ENCODE data around the gene RPS26. TPM values are rescaled to one million over a fixed set of nuclear protein-coding genes. Genes with fewer than 3 reads are reported as not detected.

Gene RPS26
- total RNA-seq, 3 donors from 2014 or later = 28.8 to 81.1 (median 34.5) TPM

DNA sequence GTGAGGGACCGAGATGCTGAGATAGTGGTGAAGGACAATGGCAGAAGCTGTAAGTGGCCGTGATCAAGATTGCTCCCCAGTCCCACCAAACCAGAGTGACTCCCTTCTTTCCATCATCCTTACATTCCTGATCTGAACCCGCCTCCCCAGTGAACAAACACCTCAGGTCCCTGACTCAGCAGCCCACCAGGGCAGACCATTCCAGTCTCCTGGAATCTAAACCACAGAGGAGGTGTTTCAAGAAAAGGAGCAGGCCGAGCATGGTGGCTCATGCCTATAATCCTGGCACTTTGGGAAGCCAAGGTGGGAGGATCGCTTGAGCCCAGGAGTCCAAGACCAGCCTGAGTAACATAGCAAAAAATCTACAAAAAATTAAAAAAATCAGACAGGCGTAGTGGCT is 44.9 kb downstream of the RPS26 start:
- H3K4me1 ChIP-seq (ENCODE audit: low read depth) = peaks cover 28% of the 10 kb centered on the region
- no peak overlapping the region for H3K4me3 ChIP-seq
- DNase-seq (no peak), ATAC-seq (no peak)
- TF ChIP-seq, protein P1, sequence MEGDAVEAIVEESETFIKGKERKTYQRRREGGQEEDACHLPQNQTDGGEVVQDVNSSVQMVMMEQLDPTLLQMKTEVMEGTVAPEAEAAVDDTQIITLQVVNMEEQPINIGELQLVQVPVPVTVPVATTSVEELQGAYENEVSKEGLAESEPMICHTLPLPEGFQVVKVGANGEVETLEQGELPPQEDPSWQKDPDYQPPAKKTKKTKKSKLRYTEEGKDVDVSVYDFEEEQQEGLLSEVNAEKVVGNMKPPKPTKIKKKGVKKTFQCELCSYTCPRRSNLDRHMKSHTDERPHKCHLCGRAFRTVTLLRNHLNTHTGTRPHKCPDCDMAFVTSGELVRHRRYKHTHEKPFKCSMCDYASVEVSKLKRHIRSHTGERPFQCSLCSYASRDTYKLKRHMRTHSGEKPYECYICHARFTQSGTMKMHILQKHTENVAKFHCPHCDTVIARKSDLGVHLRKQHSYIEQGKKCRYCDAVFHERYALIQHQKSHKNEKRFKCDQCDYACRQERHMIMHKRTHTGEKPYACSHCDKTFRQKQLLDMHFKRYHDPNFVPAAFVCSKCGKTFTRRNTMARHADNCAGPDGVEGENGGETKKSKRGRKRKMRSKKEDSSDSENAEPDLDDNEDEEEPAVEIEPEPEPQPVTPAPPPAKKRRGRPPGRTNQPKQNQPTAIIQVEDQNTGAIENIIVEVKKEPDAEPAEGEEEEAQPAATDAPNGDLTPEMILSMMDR (IDR thresholded peaks at IDR 0.05) = no peak
- H3K36me3 ChIP-seq (ENCODE audit: low read depth) = no peaks in the 10 kb centered on the region
- H3K9me3 ChIP-seq = no peaks in the 10 kb centered on the region
- intact Hi-C loops (cut with DNase I, micrococcal nuclease) = no loop called here

DNA sequence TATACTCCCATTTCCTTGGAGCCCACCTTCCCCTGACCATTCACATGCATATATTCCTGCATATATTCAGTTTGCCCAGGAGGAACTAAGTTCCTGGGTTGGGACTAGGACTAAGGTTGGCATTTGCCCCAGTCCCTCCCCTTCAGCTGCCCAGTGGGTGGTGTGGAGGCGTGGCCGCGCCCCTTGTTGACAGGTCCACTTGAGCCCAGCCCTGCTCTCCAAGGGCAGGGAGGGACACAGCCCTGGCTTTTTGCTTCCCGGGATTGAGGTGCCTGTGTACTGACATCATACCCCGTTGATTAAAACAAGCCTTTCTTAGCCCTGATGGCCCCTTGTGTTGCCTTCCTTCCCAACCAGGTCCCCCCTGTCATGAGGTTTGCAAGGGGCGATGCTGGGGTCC is 45.5 kb downstream of the RPS26 start:
- H3K4me1 ChIP-seq (ENCODE audit: low read depth) = peaks cover 28% of the 10 kb centered on the region
- TF ChIP-seq, protein P1 (IDR thresholded peaks at IDR 0.05) = no peak
- ATAC-seq (peak; percentile 95), DNase-seq (peak; percentile 90 to 95 (median 92))
- intact Hi-C loops (cut with DNase I, micrococcal nuclease) = no loop called here
- H3K36me3 ChIP-seq (ENCODE audit: low read depth) = no peaks in the 10 kb centered on the region
- no peaks in the 10 kb centered on the region for H3K9me3 ChIP-seq
- no peak overlapping the region for H3K4me3 ChIP-seq

Other genes starting within 250 kb of the RPS26 start
- gene SARNP, start 224.2 kb upstream of the RPS26 start, total RNA-seq = 10 to 100 TPM; 38.7 to 45.9 (median 41.3) TPM
- gene ORMDL2, start 223.9 kb upstream of the RPS26 start, total RNA-seq = 10 to 100 TPM; 42.1 to 97.8 (median 74.2) TPM
- gene DNAJC14, start 212.3 kb upstream of the RPS26 start, total RNA-seq = 10 to 100 TPM; 26.6 to 30.8 (median 27.7) TPM
- 1 to 10 TPM; 1.7 to 6.6 (median 5.0) TPM for gene MMP19, start 199.0 kb upstream of the RPS26 start, total RNA-seq
- 10 to 100 TPM; 29.7 to 48.8 (median 45.7) TPM for gene PYM1, start 114.0 kb upstream of the RPS26 start, total RNA-seq
- gene DGKA, start 110.8 kb upstream of the RPS26 start, total RNA-seq = 100 to 1,000 TPM in 1 of 3 donors, 10 to 100 TPM in 2; 82.6 to 148 (median 97.0) TPM
- 1 to 10 TPM; 1.3 to 4.4 (median 3.4) TPM for gene PMEL, start 75.9 kb upstream of the RPS26 start, total RNA-seq
- gene CDK2, start 75.1 kb upstream of the RPS26 start, total RNA-seq = 10 to 100 TPM; 17.1 to 22.1 (median 20.8) TPM
- 100 to 1,000 TPM; 131 to 179 (median 173) TPM for gene RAB5B, start 67.8 kb upstream of the RPS26 start, total RNA-seq
- 10 to 100 TPM; 29.2 to 32.0 (median 30.4) TPM for gene SUOX, start 44.6 kb upstream of the RPS26 start, total RNA-seq
- gene IKZF4, start 20.9 kb upstream of the RPS26 start, total RNA-seq = 1 to 10 TPM; 3.5 to 9.1 (median 7.2) TPM
- 100 to 1,000 TPM; 136 to 423 (median 212) TPM for gene ERBB3, start 38.2 kb downstream of the RPS26 start, total RNA-seq
- 10 to 100 TPM; 61.7 to 94.9 (median 90.3) TPM for gene PA2G4, start 62.6 kb downstream of the RPS26 start, total RNA-seq
- 1,000 to 10,000 TPM; 2,763 to 3,198 (median 3,152) TPM for gene RPL41, start 74.7 kb downstream of the RPS26 start, total RNA-seq
- gene ZC3H10, start 76.3 kb downstream of the RPS26 start, total RNA-seq = 10 to 100 TPM in 1 of 3 donors, 1 to 10 TPM in 2; 5.0 to 11.8 (median 5.4) TPM
- gene ESYT1, start 86.3 kb downstream of the RPS26 start, total RNA-seq = 10 to 100 TPM; 44.9 to 75.7 (median 52.0) TPM
- 10 to 100 TPM; 13.0 to 39.8 (median 22.7) TPM for gene MYL6B, start 110.7 kb downstream of the RPS26 start, total RNA-seq
- 1,000 to 10,000 TPM; 1,884 to 3,185 (median 1,894) TPM for gene MYL6, start 116.4 kb downstream of the RPS26 start, total RNA-seq
- gene SMARCC2, start 147.6 kb downstream of the RPS26 start, total RNA-seq = 100 to 1,000 TPM in 2 of 3 donors, 10 to 100 TPM in 1; 91.7 to 163 (median 116) TPM
- 10 to 100 TPM; 30.4 to 51.5 (median 32.1) TPM for gene RNF41, start 180.0 kb downstream of the RPS26 start, total RNA-seq
- 10 to 100 TPM; 22.2 to 37.3 (median 30.2) TPM for gene NABP2, start 182.4 kb downstream of the RPS26 start, total RNA-seq
- 100 to 1,000 TPM in 2 of 3 donors, 10 to 100 TPM in 1; 88.4 to 298 (median 129) TPM for gene SLC39A5, start 188.1 kb downstream of the RPS26 start, total RNA-seq
- 10 to 100 TPM; 35.6 to 53.8 (median 43.1) TPM for gene ANKRD52, start 216.5 kb downstream of the RPS26 start, total RNA-seq
- 10 to 100 TPM in 1 of 3 donors, 1 to 10 TPM in 2; 4.0 to 12.7 (median 5.3) TPM for gene COQ10A, start 225.0 kb downstream of the RPS26 start, total RNA-seq